Measurements from ENCODE around the gene MN1. TPM values are rescaled to one million over a fixed set of nuclear protein-coding genes. Genes with fewer than 3 reads are reported as not detected.

Gene MN1
- polyA plus RNA-seq, 3 donors, result 0.06 to 0.38 (median 0.29) TPM

GRCh38 chr22:27757928-27758525 lies 43.5 kb downstream of the MN1 start:
- H2AFZ ChIP-seq (ENCODE audit: insufficient read depth, low read depth, low read length, poor library complexity, severe bottlenecking), result no peak overlapping the region
- H3K4me3 ChIP-seq (replicated peaks in 1 of 3; ENCODE audit: low read depth in 2 of 3, low read length in 3 of 3), result no peak overlapping the region
- DNase-seq, result no peak
- no peaks in the 10 kb centered on the region for H3K79me2 ChIP-seq (ENCODE audit: insufficient read depth, low read length)
- H3K4me2 ChIP-seq (replicated peaks; ENCODE audit: extremely low read depth, low read length, poor library complexity, severe bottlenecking), result no peak overlapping the region
- no peaks in the 10 kb centered on the region for H3K9me3 ChIP-seq (replicated peaks in 1 of 2; ENCODE audit: control insufficient read depth in 1 of 2, insufficient read depth in 1 of 2, low read length in 2 of 2)
- Mint-ChIP-seq H3K27me3 (ENCODE audit: low read depth in 3 of 3) (peaks cover 0 to 4% (median 2%) of the 10 kb centered on the region in 3 donors), H3K27ac (peak overlapping the region in 1 of 7 donors; percentile 16), H3K4me3 (no peak overlapping the region), H3K4me1 (peaks cover 8% of the 10 kb centered on the region), H3K9me3 (no peaks in the 10 kb centered on the region), H3K36me3 (no peaks in the 10 kb centered on the region)
- H3K4me1 ChIP-seq (ENCODE audit: control insufficient read depth in 1 of 2, insufficient read depth in 2 of 2, low read length in 2 of 2), result no peaks in the 10 kb centered on the region
- H4K20me1 ChIP-seq (ENCODE audit: insufficient read depth, low read length), result no peaks in the 10 kb centered on the region
- H3K27me3 ChIP-seq (ENCODE audit: control insufficient read depth in 2 of 2, insufficient read depth in 2 of 2, low read length in 2 of 2), result no peaks in the 10 kb centered on the region
- H3K9ac ChIP-seq (ENCODE audit: insufficient read depth, low read length, poor library complexity, severe bottlenecking), result no peak overlapping the region
- no peaks in the 10 kb centered on the region for H3K36me3 ChIP-seq (replicated peaks in 1 of 2; ENCODE audit: control insufficient read depth in 1 of 2, insufficient read depth in 2 of 2, low read length in 2 of 2)
- no peak for TF ChIP-seq CTCF (IDR thresholded peaks at IDR 0.05)
- intact Hi-C loops (cut with micrococcal nuclease), result no loop called here
- H3K27ac ChIP-seq (ENCODE audit: low read depth in 1 of 2, low read length in 2 of 2), result no peak overlapping the region
- 96% methylated on average over 4 of the region's 6 CpGs for WGBS (ENCODE audit: insufficient coverage)

- Histone ChIP-seq H3K36me3 (replicated peaks in 1 of 2; ENCODE audit: control insufficient read depth in 1 of 2, insufficient read depth in 2 of 2, low read length in 2 of 2) (no peaks in the 10 kb centered on the region), H3K27ac (ENCODE audit: low read depth in 1 of 2, low read length in 2 of 2) (no peak overlapping the region), H3K9me3 (replicated peaks in 1 of 2; ENCODE audit: control insufficient read depth in 1 of 2, insufficient read depth in 1 of 2, low read length in 2 of 2) (no peaks in the 10 kb centered on the region), H2AFZ (ENCODE audit: insufficient read depth, low read depth, low read length, poor library complexity, severe bottlenecking) (no peak overlapping the region), H3K9ac (ENCODE audit: insufficient read depth, low read length, poor library complexity, severe bottlenecking) (no peak overlapping the region), H3K79me2 (ENCODE audit: insufficient read depth, low read length) (no peaks in the 10 kb centered on the region), H3K27me3 (ENCODE audit: control insufficient read depth in 2 of 2, insufficient read depth in 2 of 2, low read length in 2 of 2) (no peaks in the 10 kb centered on the region), H4K20me1 (ENCODE audit: insufficient read depth, low read length) (no peaks in the 10 kb centered on the region), H3K4me1 (ENCODE audit: control insufficient read depth in 1 of 2, insufficient read depth in 2 of 2, low read length in 2 of 2) (no peaks in the 10 kb centered on the region), H3K4me2 (replicated peaks; ENCODE audit: extremely low read depth, low read length, poor library complexity, severe bottlenecking) (no peak overlapping the region), H3K4me3 (replicated peaks in 1 of 3; ENCODE audit: low read depth in 2 of 3, low read length in 3 of 3) (no peak overlapping the region)
- H3K36me3 Mint-ChIP-seq, result no peaks in the 10 kb centered on the region
- WGBS (ENCODE audit: insufficient coverage), result 98% methylated on average over 15 of the region's 16 CpGs
- H3K9me3 Mint-ChIP-seq, result no peaks in the 10 kb centered on the region
- no peak overlapping the region for H3K27ac Mint-ChIP-seq
- H3K27me3 Mint-ChIP-seq (ENCODE audit: low read depth in 3 of 3), result peaks cover 0 to 3% (median 2%) of the 10 kb centered on the region in 3 donors
- intact Hi-C loops (cut with micrococcal nuclease), result no loop called here
- TF ChIP-seq CTCF (IDR thresholded peaks at IDR 0.05), result no peak
- DNase-seq, result no peak
- H3K4me3 Mint-ChIP-seq, result no peak overlapping the region
- H3K4me1 Mint-ChIP-seq, result peaks cover 6% of the 10 kb centered on the region
Observed at GRCh38 chr22:27756212-27756660, 45.3 kb downstream of the MN1 start.

All from CD14-positive monocyte (primary cell).